HepG2 (cell line): ENCODE results near the gene PSMC5. TPM values are rescaled to one million over a fixed set of nuclear protein-coding genes. Genes with fewer than 3 reads are reported as not detected.

ENCODE experiments used
- ATAC-seq: fragments of 200-7000 bp; cut with Tn5 transposase; 3 replicates; pipeline ENCODE4 v1.9.1; 2020; ENCODE audit warnings: mild to moderate bottlenecking, moderate library complexity
- BruUV-seq: library from RNA; stranded (reverse); fragments of 400-500 nt; replicated peaks from 2 replicates; lab custom pipeline; 2021; lab: Mats Ljungman, UMichigan
- CTCF ChIA-PET: fragments of 300-600 bp; formaldehyde crosslinking; extraction: SDS; loops from one replicate; lab custom pipeline; 2021; ENCODE audit warnings: low total read pairs, inconsistent platforms, low intra/inter-chr PET ratio; lab: Yijun Ruan, JAX
- POLR2A ChIA-PET: fragments of 350-600 bp; sonication (Branson Sonifier 250); formaldehyde crosslinking; loops from one replicate; lab custom pipeline; 2020; ENCODE audit warnings: antibody characterized with exemption, inconsistent platforms; lab: Yijun Ruan, JAX
- DNase-seq: peaks from one replicate; pipeline ENCODE4 v3.0.0-alpha.2; 2015; ENCODE audit warnings: low spot score
- FAIRE-seq: peaks from 3 replicates; lab custom pipeline; 2011; peaks lifted over from hg19 to GRCh38; lab: Jason Lieb, UNC
- H2AFZ ChIP-seq: one replicate; pipeline ENCODE4 v1.6.1; 2011; ENCODE audit warnings: low read length, inconsistent platforms
- H3K27ac ChIP-seq: fragments of 300-600 bp; 3 replicates; pipeline ENCODE4 v1.8.0; 2011; ENCODE audit warnings: mixed run types, mild to moderate bottlenecking, mixed read lengths, low read length, inconsistent platforms; ENCODE audit not compliant: insufficient read depth; ENCODE audit errors: extremely low read length
- H3K27me3 ChIP-seq, 2 experiments: fragments of 200-600 bp in 1 of 2; 2 replicates in 1 of 2; 3 replicates in 1 of 2; pipeline versions ENCODE4 v1.6.0 to v1.8.0; 2011; ENCODE audit warnings: low read length in 2 of 2, mild to moderate bottlenecking in 2 of 2, moderate library complexity in 2 of 2, inconsistent platforms in 1 of 2; ENCODE audit not compliant: insufficient read depth in 2 of 2, control insufficient read depth in 1 of 2
- H3K36me3 ChIP-seq, 2 experiments: fragments of 200-600 bp in 1 of 2; replicated peaks in 1 of 2; 2 replicates in 1 of 2; 3 replicates in 1 of 2; pipeline versions ENCODE4 v1.5.1 to v1.8.0; 2011; ENCODE audit warnings: low read length in 2 of 2, inconsistent platforms in 1 of 2; ENCODE audit not compliant: insufficient read depth in 2 of 2, control insufficient read depth in 1 of 2
- H3K4me1 ChIP-seq: 2 replicates; pipeline ENCODE4 v1.5.1; 2012; ENCODE audit warnings: low read length, inconsistent platforms; ENCODE audit not compliant: insufficient read depth
- H3K4me2 ChIP-seq: 2 replicates; pipeline ENCODE4 v1.6.0; 2011; ENCODE audit warnings: low read depth, low read length, inconsistent platforms
- H3K4me3 ChIP-seq, 3 experiments: fragments of 200-600 bp in 1 of 3; sonication (generic), shearing (Covaris generic) in 1 of 3; replicated peaks in 1 of 3; 2 replicates each; pipeline ENCODE4 v1.5.1; 2011 to 2016; ENCODE audit warnings: low read length in 3 of 3, inconsistent platforms in 2 of 3, low read depth in 2 of 3, mild to moderate bottlenecking in 2 of 3, control low read depth in 1 of 3, mixed read lengths in 1 of 3; ENCODE audit not compliant: insufficient read depth in 1 of 3
- H3K79me2 ChIP-seq: one replicate; pipeline ENCODE4 v1.6.1; 2011; ENCODE audit warnings: low read length, inconsistent platforms; ENCODE audit not compliant: insufficient read depth
- H3K9ac ChIP-seq: 2 replicates; pipeline ENCODE4 v1.6.0; 2011; ENCODE audit warnings: mild to moderate bottlenecking, low read depth, low read length, inconsistent platforms; ENCODE audit not compliant: insufficient read depth
- H3K9me3 ChIP-seq: 2 replicates; pipeline ENCODE4 v1.5.1; 2012; ENCODE audit warnings: mild to moderate bottlenecking, low read length
- H4K20me1 ChIP-seq: 2 replicates; pipeline ENCODE4 v1.6.0; 2011; ENCODE audit warnings: inconsistent platforms, mild to moderate bottlenecking, low read length, moderate library complexity; ENCODE audit not compliant: insufficient read depth
- AGO2 ChIP-seq: fragments of 200-400 bp; formaldehyde crosslinking; optimal IDR thresholded peaks from 2 replicates; pipeline ENCODE3; 2017; ENCODE audit warnings: mild to moderate bottlenecking, low read depth, low read length, moderate library complexity
- ASH2L ChIP-seq: fragments of 300-600, 200-600 bp; sonication (generic); IDR thresholded peaks from 2 replicates; pipeline ENCODE4 v1.7.0; 2017; ENCODE audit warnings: low read depth, mild to moderate bottlenecking, moderate library complexity, mixed read lengths, low read length; ENCODE audit not compliant: insufficient read length
- CAMTA2 ChIP-seq: sonication (generic); formaldehyde crosslinking; IDR thresholded peaks from 2 replicates; pipeline ENCODE4 v1.4.0; 2020; ENCODE audit warnings: mild to moderate bottlenecking, missing genetic modification reagents, borderline replicate concordance
- CBX5 ChIP-seq: sonication (generic); formaldehyde crosslinking; IDR thresholded peaks from 2 replicates; pipeline ENCODE4 v1.4.0; 2020; ENCODE audit warnings: missing genetic modification reagents, borderline replicate concordance
- HINFP ChIP-seq: sonication (generic); formaldehyde crosslinking; IDR thresholded peaks from 2 replicates; pipeline ENCODE4 v1.4.0; 2020; ENCODE audit warnings: low read depth, mild to moderate bottlenecking, missing genetic modification reagents
- KLF11 ChIP-seq: IDR thresholded peaks from 2 replicates; pipeline ENCODE4 v1.6.1; 2016; ENCODE audit warnings: missing compliant biosample characterization
- KLF15 ChIP-seq: sonication (generic); formaldehyde crosslinking; IDR thresholded peaks from 2 replicates; pipeline ENCODE4 v1.8.1; 2023; ENCODE audit warnings: borderline replicate concordance, mild to moderate bottlenecking, inconsistent platforms, missing genetic modification reagents, mixed read lengths
- MAX ChIP-seq: IDR thresholded peaks from 2 replicates; pipeline ENCODE4 v1.6.1; 2012; ENCODE audit warnings: inconsistent platforms
- MAZ ChIP-seq, 2 experiments: sonication (generic) in 1 of 2; formaldehyde crosslinking in 1 of 2; IDR thresholded peaks; 2 replicates each; pipeline versions ENCODE4 v1.5.0 to v1.6.1; 2012 to 2020; ENCODE audit warnings: low read depth in 2 of 2, mild to moderate bottlenecking in 2 of 2, borderline replicate concordance in 1 of 2, improper control_type of control experiment in 1 of 2, low read length in 1 of 2, missing genetic modification reagents in 1 of 2, moderate library complexity in 1 of 2
- MXD4 ChIP-seq: IDR thresholded peaks from 2 replicates; pipeline ENCODE4 v1.6.1; 2016; ENCODE audit warnings: mild to moderate bottlenecking, missing biosample characterization, missing genetic modification reagents
- NCOA1 ChIP-seq: sonication (generic); formaldehyde crosslinking; IDR thresholded peaks from 2 replicates; pipeline ENCODE4 v1.9.0; 2021; ENCODE audit warnings: missing genetic modification reagents
- PLSCR1 ChIP-seq: sonication (generic); formaldehyde crosslinking; IDR thresholded peaks from 2 replicates; pipeline ENCODE4 v1.5.0; 2020; ENCODE audit warnings: missing genetic modification reagents, mild to moderate bottlenecking, borderline replicate concordance
- POLR2A ChIP-seq, 2 experiments: IDR thresholded peaks; 2 replicates each; pipeline ENCODE4 v1.6.1; 2011; ENCODE audit warnings: low read depth in 2 of 2, low read length in 2 of 2, mild to moderate bottlenecking in 1 of 2, moderate library complexity in 1 of 2; ENCODE audit not compliant: insufficient read depth in 1 of 2
- POLR2AphosphoS5 ChIP-seq: IDR thresholded peaks from 2 replicates; pipeline ENCODE4 v1.6.1; 2012; ENCODE audit warnings: low read depth, low read length
- POLR2G ChIP-seq: fragments of 200-400 bp; formaldehyde crosslinking; IDR thresholded peaks from 2 replicates; pipeline ENCODE4 v1.6.1; 2018; ENCODE audit warnings: mild to moderate bottlenecking, low read depth, low read length, moderate library complexity
- RELA ChIP-seq: sonication (generic); formaldehyde crosslinking; IDR thresholded peaks from 2 replicates; pipeline ENCODE4 v1.4.0; 2020; ENCODE audit warnings: missing genetic modification reagents
- SSRP1 ChIP-seq: IDR thresholded peaks from 2 replicates; pipeline ENCODE4 v1.6.1; 2016; ENCODE audit warnings: control low read depth
- ZC3H13 ChIP-seq: sonication (generic); formaldehyde crosslinking; IDR thresholded peaks from 2 replicates; pipeline ENCODE4 v1.8.1; 2023; ENCODE audit warnings: mild to moderate bottlenecking, missing genetic modification reagents, moderate library complexity
- ZNF124 ChIP-seq: sonication (generic); formaldehyde crosslinking; IDR thresholded peaks from 2 replicates; pipeline ENCODE4 v1.4.0; 2020; ENCODE audit warnings: missing genetic modification reagents
- ZNF251 ChIP-seq: sonication (generic); formaldehyde crosslinking; IDR thresholded peaks from 2 replicates; pipeline ENCODE4 v1.9.0; 2021; ENCODE audit warnings: mild to moderate bottlenecking, missing genetic modification reagents
- ZNF558 ChIP-seq: sonication (generic); formaldehyde crosslinking; IDR thresholded peaks from 2 replicates; pipeline ENCODE4 v1.9.0; 2022; ENCODE audit warnings: mild to moderate bottlenecking, missing genetic modification reagents, borderline replicate concordance
- ZNF672 ChIP-seq: sonication (generic); formaldehyde crosslinking; IDR thresholded peaks from 2 replicates; pipeline ENCODE4 v1.8.1; 2022; ENCODE audit warnings: missing genetic modification reagents
- WGBS: methylation state at CpG from one replicate; pipeline ENCODE4 v1.1.6; 2017; ENCODE audit warnings: low lambda C conversion rate; 5-methylcytosine and 5-hydroxymethylcytosine counted together
- in situ Hi-C: cut with HindIII; loops from 2 replicates; pipeline ENCODE4 v1.10.0; 2017; ENCODE audit warnings: low pct_unique_long_range_greater_than_20kb; ENCODE audit not compliant: extremely low pct_ligation_motif_present
- intact Hi-C: fragments of 100-400 bp; cut with micrococcal nuclease; formaldehyde crosslinking; loops from one replicate; pipeline ENCODE4 v1.10.0; 2022; ENCODE audit not compliant: unreplicated experiment
- polyA plus RNA-seq, 8 experiments: library from polyadenylated mRNA; depleted of rRNA in 3 of 8; stranded (reverse) in 7 of 8; unstranded in 1 of 8; fragments of >200 nt; fragmentation: Illumina TruSeq in 4 of 8; extraction: Trizol in 4 of 8; gene quantifications; 2 replicates each; pipeline versions ENCODE4 v1.2.1 to v1.2.3, GENCODE V29; 2011 to 2016; ENCODE audit warnings: low read depth in 4 of 8, missing spikeins in 1 of 8, mixed read lengths in 1 of 8; ENCODE audit not compliant: insufficient read depth in 1 of 8
- total RNA-seq, 5 experiments: library from RNA; depleted of rRNA; stranded (reverse); fragments of >200 nt; fragmentation: Illumina TruSeq; extraction: Trizol; gene quantifications; 2 replicates each; pipeline ENCODE4 v1.2.3, GENCODE V29; 2016; ENCODE audit warnings: low read depth in 1 of 5

PSMC5 gene
- total and polyA plus RNA-seq, 2 of the 13 experiments (the other 11 are each of a cell fraction or from before 2014, with no cell fraction given): 35.3 to 128 TPM

GRCh38 chr17:63830278-63830677, 3.0 kb downstream of the PSMC5 start (continued):
- TF ChIP-seq NCOA1 (CRISPR knock-in tag) (no peak), POLR2G (peak; percentile 62; the same call in 1 of the 2 replicates), POLR2AphosphoS5 (peak; percentile 14; the same call in 1 of the 2 replicates), CAMTA2 (0 out of 2 replicates have a peak, but pooled peaks have one; percentile 76), ZNF672 (0 out of 2 replicates have a peak, but pooled peaks have one; percentile 39), MAX (no peak), ZC3H13 (CRISPR knock-in tag) (0 out of 2 replicates have a peak, but pooled peaks have one; percentile 50)

GRCh38 chr17:63830904-63831491, 3.8 kb downstream of the PSMC5 start:
- FAIRE-seq: no peak
- Histone ChIP-seq H3K4me2 (no peak overlapping the region), H3K79me2 (peaks cover 33% of the 10 kb centered on the region), H2AFZ (no peak overlapping the region), H3K4me1 (peaks cover 23% of the 10 kb centered on the region), H3K4me3 (no peak overlapping the region), H3K27me3 (no peaks in the 10 kb centered on the region; a peak in 1 of 5 replicates), H4K20me1 (0 out of 2 replicates have a peak, but pooled peaks cover 2% of the 10 kb centered on the region), H3K9ac (no peak overlapping the region), H3K9me3 (no peaks in the 10 kb centered on the region), H3K27ac (no peak overlapping the region), H3K36me3 (peaks cover 51 to 70% of the 10 kb centered on the region in 2 experiments)
- ChIA-PET CTCF (no interaction called here), POLR2A (interaction anchor here (1.1 to 5.2 kb wide), 3 partner anchors 10 to 88 kb away, joined by 3 to 30 read pairs (median 13); partner anchors contain the start of genes CCDC47 and DDX42)
- intact Hi-C loops: no loop called here
- no TSS peak for BruUV-seq
- in situ Hi-C loops: no loop called here
- DNase-seq: no peak
- 94% methylated on average over 15 of the region's 15 CpGs for WGBS
- ATAC-seq: no peak
- TF ChIP-seq MAZ (IDR thresholded peaks at IDR 0.05; ENCODE audit: borderline replicate concordance, low read depth, low read length) (no peak), MAZ (CRISPR knock-in tag; IDR thresholded peaks at IDR 0.05; ENCODE audit: low read depth) (no peak), HINFP (CRISPR knock-in tag) (no peak), RELA (CRISPR knock-in tag) (no peak), POLR2A (IDR thresholded peaks at IDR 0.05; ENCODE audit: insufficient read depth in 1 of 2, low read depth in 2 of 2, low read length in 2 of 2) (peak in 1 of 2 experiments; percentile 30; a peak in 1 of 4 replicates), ZNF558 (CRISPR knock-in tag) (no peak), PLSCR1 (CRISPR knock-in tag) (no peak), ASH2L (no peak), SSRP1 (CRISPR knock-in tag) (0 out of 2 replicates have a peak, but pooled peaks have one; percentile 3), MXD4 (CRISPR knock-in tag) (no peak), CBX5 (CRISPR knock-in tag) (no peak), AGO2 (peak; percentile 53), KLF15 (CRISPR knock-in tag) (no peak), ZNF124 (CRISPR knock-in tag) (no peak), ZNF251 (CRISPR knock-in tag) (no peak), KLF11 (CRISPR knock-in tag) (no peak)
